SK-N-SH treated with all-trans-retinoic acid at 6 μM for 48 hours (cell line): ENCODE data around the gene CYS1.

Experiments
- ATAC-seq: fragments of 200-7000 bp; cut with Tn5 transposase; 3 replicates; pipeline ENCODE4 v1.9.1; 2020; ENCODE audit warnings: mild to moderate bottlenecking, moderate library complexity
- ARNTL ChIP-seq: fragments of 450-650 bp; formaldehyde crosslinking; IDR thresholded peaks from 2 replicates; pipeline ENCODE4 v1.5.0; 2020; ENCODE audit warnings: low read depth, mild to moderate bottlenecking, moderate library complexity, borderline replicate concordance
- BACH2 ChIP-seq: fragments of 250-450 bp; sonication (Bioruptor Pico); IDR thresholded peaks from 2 replicates; pipeline ENCODE4 v1.9.0; 2021; ENCODE audit warnings: mild to moderate bottlenecking, borderline replicate concordance
- CREB5 ChIP-seq: fragments of 250-450 bp; sonication (Bioruptor Pico); IDR thresholded peaks from 2 replicates; pipeline ENCODE4 v1.5.1; 2020; ENCODE audit warnings: low read depth, mild to moderate bottlenecking, moderate library complexity
- CSDC2 ChIP-seq: fragments of 250-450 bp; sonication (Bioruptor Pico); IDR thresholded peaks from 2 replicates; pipeline ENCODE4 v1.5.0; 2020; ENCODE audit warnings: mild to moderate bottlenecking, moderate library complexity
- CSRNP3 ChIP-seq: fragments of 250-450 bp; sonication (Bioruptor Pico); IDR thresholded peaks from 2 replicates; pipeline ENCODE4 v1.5.1; 2021; ENCODE audit warnings: mild to moderate bottlenecking, moderate library complexity
- ESRRG ChIP-seq: fragments of 250-450 bp; sonication (Bioruptor Pico); IDR thresholded peaks from 2 replicates; pipeline ENCODE4 v1.6.1; 2021; ENCODE audit warnings: mild to moderate bottlenecking
- GLIS3 ChIP-seq: fragments of 250-450 bp; sonication (Bioruptor Pico); IDR thresholded peaks from 2 replicates; pipeline ENCODE4 v1.5.0; 2020; ENCODE audit warnings: mild to moderate bottlenecking, moderate library complexity
- ISL1 ChIP-seq: fragments of 250-450 bp; sonication (Bioruptor Pico); IDR thresholded peaks from 2 replicates; pipeline ENCODE4 v2.1.2; 2022; ENCODE audit warnings: mild to moderate bottlenecking, moderate library complexity
- OSR1 ChIP-seq: fragments of 250-450 bp; sonication (Bioruptor Pico); IDR thresholded peaks from 2 replicates; pipeline ENCODE4 v1.8.0; 2022; ENCODE audit warnings: moderate library complexity, mild to moderate bottlenecking, inconsistent platforms
- POU6F1 ChIP-seq: fragments of 250-450 bp; sonication (Bioruptor Pico); IDR thresholded peaks from 2 replicates; pipeline ENCODE4 v1.8.0; 2021; ENCODE audit warnings: low read depth, mild to moderate bottlenecking, moderate library complexity, borderline replicate concordance
- PPARA ChIP-seq: fragments of 250-450 bp; sonication (Bioruptor Pico); IDR thresholded peaks from 2 replicates; pipeline ENCODE4 v1.5.0; 2020; ENCODE audit warnings: mild to moderate bottlenecking, borderline replicate concordance
- RARB ChIP-seq: fragments of 250-450 bp; sonication (Bioruptor Pico); IDR thresholded peaks from 2 replicates; pipeline ENCODE4 v1.8.0; 2021; ENCODE audit warnings: mild to moderate bottlenecking, moderate library complexity
- TOX ChIP-seq: fragments of 250-450 bp; sonication (Bioruptor Pico); IDR thresholded peaks from 2 replicates; pipeline ENCODE4 v1.8.0; 2021; ENCODE audit warnings: mild to moderate bottlenecking, moderate library complexity, borderline replicate concordance
- TSHZ2 ChIP-seq: fragments of 250-450 bp; sonication (Bioruptor Pico); IDR thresholded peaks from 2 replicates; pipeline ENCODE4 v1.5.0; 2020; ENCODE audit warnings: mild to moderate bottlenecking, moderate library complexity
- ZFP3 ChIP-seq: fragments of 250-450 bp; sonication (Bioruptor Pico); IDR thresholded peaks from 2 replicates; pipeline ENCODE4 v1.5.0; 2020; ENCODE audit warnings: mild to moderate bottlenecking, moderate library complexity
- ZFP30 ChIP-seq: fragments of 450-650 bp; formaldehyde crosslinking; IDR thresholded peaks from 2 replicates; pipeline ENCODE4 v1.5.0; 2022; ENCODE audit warnings: mild to moderate bottlenecking, moderate library complexity
- ZNF70 ChIP-seq: fragments of 450-650 bp; formaldehyde crosslinking; IDR thresholded peaks from 2 replicates; pipeline ENCODE4 v1.5.0; 2020; ENCODE audit warnings: mild to moderate bottlenecking, moderate library complexity
- ZNF8 ChIP-seq: fragments of 450-650 bp; formaldehyde crosslinking; IDR thresholded peaks from 2 replicates; pipeline ENCODE4 v1.5.0; 2020; ENCODE audit warnings: mild to moderate bottlenecking, moderate library complexity
- TF ChIP-seq, protein P1 (sequence below): fragments of 250-450 bp; sonication (Bioruptor Pico); IDR thresholded peaks from 2 replicates; pipeline ENCODE4 v1.8.0; 2020; ENCODE audit warnings: mild to moderate bottlenecking, moderate library complexity, borderline replicate concordance

Gene CYS1

DNA sequence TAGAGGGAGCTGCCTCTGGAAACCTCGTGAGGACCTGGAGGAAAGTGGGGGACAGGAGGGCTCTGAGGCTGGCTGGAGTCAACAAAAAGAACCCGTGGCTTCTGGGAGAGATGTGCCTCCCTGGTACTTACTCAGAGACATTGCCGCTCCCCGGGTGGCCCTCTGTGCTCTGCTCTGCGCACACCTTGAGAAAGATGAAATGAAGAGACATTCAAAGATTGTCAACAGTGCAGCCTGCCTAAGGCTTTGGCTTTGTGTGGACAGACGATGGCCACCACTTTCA, 14.5 kb downstream of the CYS1 start:
- no peak for ATAC-seq
- no peak for TF ChIP-seq CREB5 (CRISPR knock-in tag)
- TF ChIP-seq CSRNP3 (CRISPR knock-in tag), result no peak

GRCh38 chr2:10064932-10065772, 15.1 kb downstream of the CYS1 start:
- no peak for ATAC-seq

GRCh38 chr2:10063566-10063965, 16.6 kb downstream of the CYS1 start:
- TF ChIP-seq CSRNP3 (CRISPR knock-in tag), result no peak
- TF ChIP-seq GLIS3 (CRISPR knock-in tag), result no peak
- TF ChIP-seq OSR1 (CRISPR knock-in tag), result no peak
- no peak for TF ChIP-seq PPARA (CRISPR knock-in tag)
- no peak for TF ChIP-seq ZNF8 (CRISPR knock-in tag)

More at GRCh38 chr2:10064932-10065772, 15.1 kb downstream of the CYS1 start:
- no peak for TF ChIP-seq ZNF70
- no peak for TF ChIP-seq ESRRG (CRISPR knock-in tag)
- no peak for TF ChIP-seq TSHZ2 (CRISPR knock-in tag)
- TF ChIP-seq, protein P1, sequence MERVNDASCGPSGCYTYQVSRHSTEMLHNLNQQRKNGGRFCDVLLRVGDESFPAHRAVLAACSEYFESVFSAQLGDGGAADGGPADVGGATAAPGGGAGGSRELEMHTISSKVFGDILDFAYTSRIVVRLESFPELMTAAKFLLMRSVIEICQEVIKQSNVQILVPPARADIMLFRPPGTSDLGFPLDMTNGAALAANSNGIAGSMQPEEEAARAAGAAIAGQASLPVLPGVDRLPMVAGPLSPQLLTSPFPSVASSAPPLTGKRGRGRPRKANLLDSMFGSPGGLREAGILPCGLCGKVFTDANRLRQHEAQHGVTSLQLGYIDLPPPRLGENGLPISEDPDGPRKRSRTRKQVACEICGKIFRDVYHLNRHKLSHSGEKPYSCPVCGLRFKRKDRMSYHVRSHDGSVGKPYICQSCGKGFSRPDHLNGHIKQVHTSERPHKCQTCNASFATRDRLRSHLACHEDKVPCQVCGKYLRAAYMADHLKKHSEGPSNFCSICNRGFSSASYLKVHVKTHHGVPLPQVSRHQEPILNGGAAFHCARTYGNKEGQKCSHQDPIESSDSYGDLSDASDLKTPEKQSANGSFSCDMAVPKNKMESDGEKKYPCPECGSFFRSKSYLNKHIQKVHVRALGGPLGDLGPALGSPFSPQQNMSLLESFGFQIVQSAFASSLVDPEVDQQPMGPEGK (CRISPR knock-in tag), result no peak
- no peak for TF ChIP-seq ISL1
- TF ChIP-seq OSR1 (CRISPR knock-in tag), result no peak
- no peak for TF ChIP-seq CSDC2
- TF ChIP-seq RARB (CRISPR knock-in tag), result no peak
- TF ChIP-seq TOX (CRISPR knock-in tag), result no peak
- TF ChIP-seq ZNF8 (CRISPR knock-in tag), result no peak
- TF ChIP-seq ARNTL (CRISPR knock-in tag), result no peak
- no peak for TF ChIP-seq ZFP30

DNA sequence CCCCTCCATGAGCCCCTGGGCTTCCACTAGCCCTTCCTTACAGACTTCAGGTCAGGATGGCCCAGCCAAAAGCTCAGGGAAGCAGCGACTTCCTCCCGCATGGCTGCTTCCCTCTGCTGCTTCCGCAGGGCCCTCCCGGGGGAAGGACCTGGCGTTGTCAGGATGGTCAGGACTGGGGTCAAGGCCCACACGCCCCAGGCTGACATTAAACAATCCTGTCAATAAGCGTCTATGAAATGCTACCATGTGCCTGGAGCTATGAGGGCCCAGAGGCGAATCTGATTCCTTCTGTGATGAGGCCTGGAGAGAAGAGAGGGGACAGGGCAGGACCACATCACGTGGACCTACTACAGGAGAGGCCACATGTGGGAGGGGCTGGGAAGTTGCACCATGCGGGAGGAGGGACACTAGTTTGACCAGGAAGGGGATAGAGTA, 17.3 kb downstream of the CYS1 start:
- TF ChIP-seq ESRRG (CRISPR knock-in tag) (no peak), ZNF8 (CRISPR knock-in tag) (no peak), BACH2 (CRISPR knock-in tag) (no peak), CREB5 (CRISPR knock-in tag) (no peak), ZFP3 (CRISPR knock-in tag) (no peak), POU6F1 (CRISPR knock-in tag) (no peak), OSR1 (CRISPR knock-in tag) (no peak), ZFP30 (no peak)
- TF ChIP-seq, protein P1 (CRISPR knock-in tag), result no peak
- ATAC-seq, result no peak

More at GRCh38 chr2:10063566-10063965, 16.6 kb downstream of the CYS1 start:
- no peak for ATAC-seq
